ENCODE results near the gene BMP5.

- TF ChIP-seq CTCF (IDR thresholded peaks at IDR 0.05) (no peak), POLR2AphosphoS5 (IDR thresholded peaks at IDR 0.05) (no peak), POLR2A (IDR thresholded peaks at IDR 0.05) (no peak)
Observed at GRCh38 chr6:55886185-55886836, 10.9 kb upstream of the BMP5 start.

All from suprapubic skin (tissue), 4 donors.